Activated naive CD4-positive, alpha-beta T cell treated with anti-CD3 and anti-CD28 coated beads, Interleukin-2, amount 50 U/mL, for 72 hours (primary cell): ENCODE measurements around the gene FBXL2. TPM values are rescaled to one million over a fixed set of nuclear protein-coding genes. Genes with fewer than 3 reads are reported as not detected.

Experiments
- ATAC-seq, 2 donors: fragments of 150-1000 bp; cut with Tn5 transposase; 2 replicates each; pipeline ENCODE4 v1.10.0; 2021; ENCODE audit warnings: mild to moderate bottlenecking in 2 of 2, moderate library complexity in 2 of 2
- DNase-seq, 2 donors: peaks; one replicate each; pipeline ENCODE4 v3.0.0; 2021 to 2022; ENCODE audit warnings: low spot score in 2 of 2
- H3K27ac Mint-ChIP-seq, 2 donors: one replicate each; pipeline ENCODE4 v1.8.0; 2022; ENCODE audit warnings: mild to moderate bottlenecking in 2 of 2, mixed read lengths in 2 of 2
- H3K36me3 Mint-ChIP-seq, 2 donors: one replicate each; pipeline ENCODE4 v1.8.0; 2022; ENCODE audit warnings: mixed read lengths in 2 of 2
- H3K9me3 Mint-ChIP-seq, 2 donors: one replicate each; pipeline ENCODE4 v1.8.0; 2022; ENCODE audit warnings: mixed read lengths in 2 of 2
- total RNA-seq, 2 donors: library from RNA; stranded (reverse); gene quantifications; one replicate each; pipeline ENCODE4 v1.2.3, GENCODE V29; 2022

The FBXL2 gene
- total RNA-seq, 2 donors from 2014 or later: not detected

GRCh38 chr3:33363113-33363800 lies 86.0 kb downstream of the FBXL2 start:
- DNase-seq (no peak), ATAC-seq (no peak)
- H3K36me3 Mint-ChIP-seq: no peaks in the 10 kb centered on the region
- no peaks in the 10 kb centered on the region for H3K9me3 Mint-ChIP-seq
- H3K27ac Mint-ChIP-seq: no peak overlapping the region

GRCh38 chr3:33364060-33364459 lies 86.8 kb downstream of the FBXL2 start:
- no peaks in the 10 kb centered on the region for H3K36me3 Mint-ChIP-seq
- H3K9me3 Mint-ChIP-seq: no peaks in the 10 kb centered on the region
- H3K27ac Mint-ChIP-seq: no peak overlapping the region
- DNase-seq: no peak
- no peak for ATAC-seq

DNA sequence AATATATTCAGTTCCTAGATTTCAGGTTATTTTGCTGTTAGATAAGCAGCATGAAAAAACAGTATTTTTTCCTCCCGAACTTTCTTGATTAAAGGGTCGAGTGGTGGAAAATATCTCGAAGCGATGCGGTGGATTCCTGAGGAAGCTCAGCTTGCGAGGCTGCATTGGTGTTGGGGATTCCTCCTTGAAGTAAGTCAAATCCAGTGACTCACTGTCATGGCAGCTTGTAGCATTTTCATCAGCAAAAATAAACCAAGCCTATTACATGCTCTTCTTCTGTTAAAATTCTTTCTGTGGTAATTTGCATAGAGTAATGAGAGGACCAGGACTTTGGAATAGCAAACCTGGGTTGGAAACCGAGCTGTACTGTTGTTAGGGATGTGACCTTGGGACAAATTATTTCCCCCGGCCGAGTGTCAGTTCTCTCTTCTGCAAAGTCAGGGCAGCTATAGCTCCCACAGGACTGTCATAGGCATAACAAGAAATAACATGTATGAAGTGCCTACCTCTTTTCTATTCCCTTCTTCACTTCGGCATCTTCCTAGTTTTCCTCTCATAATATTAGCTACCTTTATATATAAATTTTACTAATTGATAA lies 87.4 kb downstream of the FBXL2 start:
- ATAC-seq: no peak
- Mint-ChIP-seq H3K9me3 (no peaks in the 10 kb centered on the region), H3K36me3 (no peaks in the 10 kb centered on the region)

DNA sequence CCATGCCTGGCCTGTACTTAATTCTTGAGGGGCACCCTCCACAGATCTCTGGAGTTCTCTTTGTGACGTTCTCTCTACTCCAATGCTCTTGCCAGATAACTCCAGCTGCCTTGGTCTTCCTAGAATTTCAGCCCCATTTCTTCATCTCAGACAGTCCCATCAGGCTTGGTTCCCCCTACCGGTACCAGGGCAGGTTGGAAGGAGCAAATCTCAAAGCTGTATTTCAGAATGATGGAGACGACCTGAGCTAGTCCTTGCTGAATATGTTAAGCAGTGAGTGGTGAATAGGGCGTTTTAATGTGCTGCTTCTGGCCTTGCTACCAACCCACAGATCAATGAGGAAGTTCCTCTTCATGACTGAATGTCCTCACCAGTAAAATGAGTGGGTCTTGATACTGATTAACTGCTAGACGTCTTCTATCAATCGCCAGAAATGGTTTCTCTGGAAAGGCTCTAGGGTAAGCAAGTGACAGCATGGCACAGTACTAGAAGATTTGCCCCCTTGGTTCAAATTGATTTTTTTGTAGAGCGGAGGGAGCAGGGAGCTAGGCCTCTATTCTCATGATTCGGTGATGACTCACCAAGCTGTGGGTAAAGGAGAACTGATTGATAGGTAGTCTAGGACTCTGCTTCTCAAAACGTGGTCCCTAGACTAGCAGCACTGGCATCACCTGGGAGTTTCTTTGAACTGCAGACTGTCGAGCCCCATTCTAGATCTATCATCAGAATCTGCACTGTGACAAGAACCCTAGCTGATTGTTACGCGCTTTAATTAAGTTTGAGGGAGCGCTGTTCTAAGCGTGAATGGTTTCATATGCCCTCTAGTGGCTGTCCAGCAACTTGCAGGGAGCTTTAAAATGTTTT lies 95.2 kb downstream of the FBXL2 start:
- H3K36me3 Mint-ChIP-seq: no peaks in the 10 kb centered on the region

More for the DNA sequence above, 87.4 kb downstream of the FBXL2 start:
- DNase-seq: no peak
- no peak overlapping the region for H3K27ac Mint-ChIP-seq

DNA sequence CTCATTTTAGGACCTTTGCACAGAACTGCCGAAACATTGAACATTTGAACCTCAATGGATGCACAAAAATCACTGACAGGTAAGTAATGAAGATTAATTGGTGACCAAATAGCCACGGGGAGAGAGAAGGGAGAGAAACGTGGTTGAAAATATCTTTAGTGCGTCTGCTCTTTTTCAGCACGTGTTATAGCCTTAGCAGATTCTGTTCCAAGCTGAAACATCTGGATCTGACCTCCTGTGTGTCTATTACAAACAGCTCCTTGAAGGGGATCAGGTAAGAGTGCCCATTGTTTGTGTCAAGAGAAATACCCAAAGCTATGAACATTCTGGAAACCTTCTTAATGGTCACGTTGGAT lies 95.8 kb downstream of the FBXL2 start:
- Mint-ChIP-seq H3K9me3 (no peaks in the 10 kb centered on the region), H3K27ac (no peak overlapping the region), H3K36me3 (no peaks in the 10 kb centered on the region)
- DNase-seq (no peak), ATAC-seq (no peak)

More for the DNA sequence above, 95.2 kb downstream of the FBXL2 start:
- Mint-ChIP-seq H3K27ac (no peak overlapping the region), H3K9me3 (no peaks in the 10 kb centered on the region)
- ATAC-seq (peak; percentile 87 to 97), DNase-seq (peak in 1 of 2 donors; percentile 27)

DNA sequence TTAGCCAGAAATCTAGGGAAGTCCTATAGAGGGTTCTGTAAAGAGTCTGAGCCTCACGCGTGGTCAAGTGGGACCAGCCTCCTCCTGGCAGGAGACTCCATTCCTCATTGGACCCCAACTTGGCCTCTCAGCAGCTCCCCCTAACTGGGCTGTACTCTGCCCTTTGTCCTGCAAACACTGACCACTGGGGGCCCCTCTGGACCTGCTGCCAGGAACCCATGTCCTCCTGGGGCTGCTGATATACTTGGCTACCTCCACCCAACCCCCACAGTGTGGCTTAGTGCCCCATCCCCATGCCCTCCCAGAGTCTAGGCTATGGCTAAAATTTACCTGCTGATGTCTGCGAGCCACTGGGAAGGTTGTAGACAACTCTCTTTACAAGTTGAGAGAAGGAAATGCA lies 100.2 kb downstream of the FBXL2 start:
- DNase-seq (no peak), ATAC-seq (no peak)
- H3K36me3 Mint-ChIP-seq: no peaks in the 10 kb centered on the region
- no peaks in the 10 kb centered on the region for H3K9me3 Mint-ChIP-seq
- H3K27ac Mint-ChIP-seq: no peak overlapping the region

DNA sequence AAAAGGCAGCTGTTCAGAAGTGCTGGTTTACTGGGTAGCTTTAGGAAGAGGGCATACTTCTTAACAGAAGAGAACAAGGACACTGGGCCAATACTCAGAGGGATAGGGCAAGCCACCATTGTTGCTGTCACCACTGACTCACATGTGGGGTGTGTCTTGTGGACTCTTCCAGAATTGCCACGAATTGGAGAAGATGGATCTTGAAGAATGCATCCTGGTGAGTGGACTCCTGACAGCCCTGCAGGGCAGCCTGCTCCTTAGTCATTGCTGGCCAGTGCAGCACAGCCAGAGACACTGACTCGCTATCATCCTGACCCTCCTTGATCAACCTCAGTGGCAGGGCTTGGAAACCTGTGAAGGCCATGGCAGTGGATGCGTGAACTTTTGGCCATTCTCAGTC lies 100.7 kb downstream of the FBXL2 start:
- Mint-ChIP-seq H3K36me3 (no peaks in the 10 kb centered on the region), H3K9me3 (no peaks in the 10 kb centered on the region), H3K27ac (no peak overlapping the region)
- DNase-seq: no peak
- peak; percentile 28 to 33 for ATAC-seq

DNA sequence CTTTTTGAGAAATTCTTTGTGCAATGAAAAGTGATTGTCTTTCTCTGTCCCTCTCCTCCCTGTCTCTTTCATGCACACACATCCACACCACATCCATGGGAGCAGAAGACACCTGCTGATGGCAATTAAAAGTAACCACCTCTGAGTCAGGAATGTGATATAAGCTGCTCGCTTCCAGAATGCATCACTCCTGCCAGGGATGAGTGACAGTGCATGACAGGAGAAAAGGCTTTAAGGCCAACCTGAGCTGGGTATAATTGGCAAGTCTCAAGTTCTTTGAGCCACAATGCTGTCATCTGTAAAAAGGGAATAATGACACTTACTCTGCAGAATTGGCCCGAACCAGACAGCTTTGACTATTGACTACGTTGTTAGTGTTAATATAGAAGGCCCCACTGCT lies 103.4 kb downstream of the FBXL2 start:
- ATAC-seq (no peak), DNase-seq (no peak)
- Mint-ChIP-seq H3K36me3 (no peaks in the 10 kb centered on the region), H3K27ac (no peak overlapping the region), H3K9me3 (no peaks in the 10 kb centered on the region)

DNA sequence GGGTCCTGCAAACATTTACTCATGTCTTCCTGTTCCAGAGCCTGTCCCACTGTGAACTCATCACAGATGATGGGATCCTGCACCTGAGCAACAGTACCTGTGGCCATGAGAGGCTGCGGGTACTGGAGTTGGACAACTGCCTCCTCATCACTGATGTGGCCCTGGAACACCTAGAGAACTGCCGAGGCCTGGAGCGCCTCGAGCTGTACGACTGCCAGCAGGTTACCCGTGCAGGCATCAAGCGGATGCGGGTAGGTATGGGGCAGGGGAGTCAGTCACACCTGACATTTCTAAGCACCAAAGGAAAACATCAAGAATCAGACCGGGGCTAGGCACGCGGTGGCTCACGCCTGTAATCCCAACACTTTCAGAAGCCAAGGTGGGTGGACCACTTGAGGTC lies 106.7 kb downstream of the FBXL2 start:
- H3K9me3 Mint-ChIP-seq: no peaks in the 10 kb centered on the region
- peaks cover 0 to 4% of the 10 kb centered on the region in 2 donors for H3K36me3 Mint-ChIP-seq
- ATAC-seq: no peak
- DNase-seq: no peak
- no peak overlapping the region for H3K27ac Mint-ChIP-seq

- ATAC-seq: peak; percentile 83 to 96
- no peaks in the 10 kb centered on the region for H3K9me3 Mint-ChIP-seq
- H3K27ac Mint-ChIP-seq: peak overlapping the region in 1 of 2 donors; percentile 50
- H3K36me3 Mint-ChIP-seq: peaks cover 0 to 16% of the 10 kb centered on the region in 2 donors
- DNase-seq: peak in 1 of 2 donors; percentile 31
Observed at GRCh38 chr3:33385423-33385822, 108.2 kb downstream of the FBXL2 start.

DNA sequence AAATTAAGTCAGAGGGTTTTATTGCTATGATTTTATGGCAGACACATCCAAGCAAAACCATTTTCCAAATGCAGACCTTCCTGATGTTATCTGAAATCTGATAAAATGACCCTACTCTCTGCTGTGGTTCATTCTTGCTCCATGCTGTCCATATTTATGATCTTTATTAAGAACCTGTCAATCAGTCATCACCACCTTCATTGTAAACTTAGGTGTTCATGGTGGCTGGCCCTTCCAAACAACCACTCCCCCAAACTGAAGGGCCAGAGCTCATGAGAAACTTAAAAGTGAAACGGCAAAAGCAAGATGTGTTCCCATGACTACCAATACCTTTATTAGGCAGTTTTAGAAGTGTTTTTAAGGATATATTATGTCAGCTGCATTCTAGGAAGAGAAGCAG lies 109.4 kb downstream of the FBXL2 start:
- Mint-ChIP-seq H3K27ac (no peak overlapping the region), H3K9me3 (no peaks in the 10 kb centered on the region), H3K36me3 (peaks cover 5 to 24% of the 10 kb centered on the region in 2 donors)
- ATAC-seq: no peak
- DNase-seq: no peak

GRCh38 chr3:33388374-33389100 lies 111.3 kb downstream of the FBXL2 start:
- no peak for DNase-seq
- H3K27ac Mint-ChIP-seq: peak overlapping the region in 1 of 2 donors; percentile 34
- no peaks in the 10 kb centered on the region for H3K9me3 Mint-ChIP-seq
- no peak for ATAC-seq
- peaks cover 12 to 39% of the 10 kb centered on the region in 2 donors for H3K36me3 Mint-ChIP-seq

DNA sequence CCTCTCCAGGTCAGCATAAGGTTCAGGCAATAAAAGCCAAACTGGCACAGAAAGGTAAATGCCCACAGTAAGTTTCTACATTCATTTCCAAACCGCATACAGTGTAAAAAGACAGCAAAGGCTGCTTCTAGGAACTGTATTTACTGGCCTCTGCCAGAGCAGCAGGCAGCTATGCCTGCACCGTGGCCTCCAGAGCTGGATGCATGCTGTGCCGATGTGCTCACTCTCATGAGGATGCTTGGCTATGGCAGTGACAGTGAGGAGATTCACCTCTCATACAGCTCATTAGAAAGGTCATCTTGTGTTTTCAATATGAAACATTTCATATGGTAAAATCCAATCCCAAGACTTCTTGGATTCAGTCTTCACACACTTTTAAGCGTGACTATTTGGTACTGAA lies 112.7 kb downstream of the FBXL2 start:
- DNase-seq: no peak
- peak overlapping the region; percentile 5 to 52 for H3K27ac Mint-ChIP-seq
- ATAC-seq: no peak
- no peaks in the 10 kb centered on the region for H3K9me3 Mint-ChIP-seq
- peaks cover 12 to 39% of the 10 kb centered on the region in 2 donors for H3K36me3 Mint-ChIP-seq

GRCh38 chr3:33391255-33391995 lies 114.2 kb downstream of the FBXL2 start:
- no peak for DNase-seq
- peaks cover 12 to 39% of the 10 kb centered on the region in 2 donors for H3K36me3 Mint-ChIP-seq
- H3K27ac Mint-ChIP-seq: peak overlapping the region; percentile 77 to 96
- ATAC-seq: peak in 1 of 2 donors; percentile 48
- no peaks in the 10 kb centered on the region for H3K9me3 Mint-ChIP-seq

DNA sequence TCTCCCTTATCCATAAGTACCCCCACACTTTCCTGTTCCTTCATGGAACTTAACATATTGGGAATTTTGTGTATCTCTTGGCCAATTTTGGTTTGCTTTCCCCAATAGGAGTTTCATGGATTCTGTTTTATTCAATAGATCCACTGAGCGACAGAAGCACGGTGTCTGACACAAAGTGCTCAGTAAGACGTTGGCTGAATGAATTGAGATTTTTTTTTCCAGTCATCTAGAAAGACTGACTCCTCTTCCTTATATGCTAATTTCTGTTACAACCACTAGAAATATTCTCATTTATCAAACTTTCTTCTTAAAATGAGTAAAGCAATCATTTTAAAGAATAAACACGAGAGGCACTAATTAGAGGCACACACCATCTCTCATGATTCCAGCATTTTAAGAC lies 114.9 kb downstream of the FBXL2 start:
- Mint-ChIP-seq H3K9me3 (no peaks in the 10 kb centered on the region), H3K36me3 (peaks cover 12 to 45% of the 10 kb centered on the region in 2 donors), H3K27ac (peak overlapping the region; percentile 77 to 96)
- ATAC-seq: peak in 1 of 2 donors; percentile 40
- no peak for DNase-seq

DNA sequence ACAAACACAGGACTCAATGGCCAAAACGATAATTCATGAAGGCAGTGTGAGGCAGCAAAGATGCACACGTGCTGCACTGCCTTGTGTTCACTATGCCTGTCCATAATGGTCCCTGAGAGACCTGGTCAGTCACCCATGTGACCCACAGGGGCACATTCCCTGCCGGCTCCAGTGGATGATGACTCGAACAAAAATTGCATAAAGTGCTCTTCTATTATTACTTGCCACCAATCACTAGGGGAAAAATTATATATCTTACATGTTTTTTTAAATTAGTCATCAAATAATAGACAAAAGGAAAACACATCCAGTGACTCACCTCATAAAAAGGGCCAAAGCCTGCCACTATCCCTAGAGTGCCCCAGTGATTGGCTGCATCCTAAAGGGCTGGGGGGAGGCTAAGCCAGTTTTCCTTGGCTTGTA lies 115.5 kb downstream of the FBXL2 start:
- Mint-ChIP-seq H3K36me3 (peaks cover 12 to 47% of the 10 kb centered on the region in 2 donors), H3K27ac (no peak overlapping the region), H3K9me3 (no peaks in the 10 kb centered on the region)
- DNase-seq (no peak), ATAC-seq (peak in 1 of 2 donors; percentile 19)
